Caco-2 (cell line): ENCODE measurements around the gene TMEM131L. TPM values are rescaled to one million over a fixed set of nuclear protein-coding genes. Genes with fewer than 3 reads are reported as not detected.

Experiments used
- BruUV-seq: library from RNA; stranded (reverse); fragments of 400-500 nt; replicated peaks from 2 replicates; lab custom pipeline; 2021; lab: Mats Ljungman, UMichigan
- CTCF ChIA-PET: fragments of 300-600 bp; sonication (Branson Sonifier 250); formaldehyde crosslinking; loops from one replicate; lab custom pipeline; 2022; ENCODE audit warnings: antibody characterized with exemption; lab: Charles Lee
- POLR2A ChIA-PET: fragments of 300-600 bp; sonication (Branson Sonifier 250); formaldehyde crosslinking; loops from one replicate; lab custom pipeline; 2022; ENCODE audit warnings: antibody characterized with exemption; lab: Charles Lee
- DNase-seq, 2 experiments: peaks; one replicate each; pipeline versions ENCODE4 v3.0.0 to v3.0.0-alpha.2; 2020 to 2022
- H3K27me3 ChIP-seq: replicated peaks from 2 replicates; pipeline ENCODE4 v1.6.0; 2011; ENCODE audit warnings: low read length; ENCODE audit not compliant: control insufficient read depth, insufficient read depth
- H3K36me3 ChIP-seq: 2 replicates; pipeline ENCODE4 v1.5.1; 2011; ENCODE audit warnings: low read length; ENCODE audit not compliant: control insufficient read depth, insufficient read depth
- H3K4me1 ChIP-seq: fragments of 250-450 bp; sonication (Bioruptor Pico); 2 replicates; pipeline ENCODE4 v1.5.1; 2020; ENCODE audit warnings: mild to moderate bottlenecking
- H3K4me3 ChIP-seq: 2 replicates; pipeline ENCODE4 v1.5.1; 2011; ENCODE audit warnings: low read depth, mild to moderate bottlenecking, control low read depth, low read length
- H3K9me3 ChIP-seq: fragments of 250-450 bp; sonication (Bioruptor Pico); 2 replicates; pipeline ENCODE4 v1.5.1; 2020; ENCODE audit warnings: mild to moderate bottlenecking, moderate library complexity
- H3K27ac Mint-ChIP-seq: one replicate; pipeline ENCODE4 v1.8.0; 2022; ENCODE audit warnings: mixed read lengths; ENCODE audit not compliant: unreplicated experiment
- H3K27me3 Mint-ChIP-seq: one replicate; pipeline ENCODE4 v1.8.0; 2022; ENCODE audit warnings: mixed read lengths; ENCODE audit not compliant: insufficient read depth, unreplicated experiment
- H3K36me3 Mint-ChIP-seq: one replicate; pipeline ENCODE4 v1.8.0; 2022; ENCODE audit warnings: mild to moderate bottlenecking, mixed read lengths; ENCODE audit not compliant: insufficient read depth, unreplicated experiment
- H3K4me1 Mint-ChIP-seq: one replicate; pipeline ENCODE4 v1.8.0; 2022; ENCODE audit warnings: low read depth, mixed read lengths; ENCODE audit not compliant: unreplicated experiment
- H3K4me3 Mint-ChIP-seq: one replicate; pipeline ENCODE4 v1.8.0; 2022; ENCODE audit warnings: mild to moderate bottlenecking, moderate library complexity, mixed read lengths; ENCODE audit not compliant: unreplicated experiment
- H3K9me3 Mint-ChIP-seq: one replicate; pipeline ENCODE4 v1.8.0; 2022; ENCODE audit warnings: mixed read lengths; ENCODE audit not compliant: unreplicated experiment
- CTCF ChIP-seq, 2 experiments: fragments of 200-600 bp in 1 of 2; IDR thresholded peaks; 1 replicate in 1 of 2; 2 replicates in 1 of 2; pipeline versions ENCODE4 v1.5.1 to v1.8.0; 2011 to 2022; ENCODE audit warnings: antibody characterized with exemption in 1 of 2, control low read depth in 1 of 2, inconsistent platforms in 1 of 2, low read depth in 1 of 2, low read length in 1 of 2, mild to moderate bottlenecking in 1 of 2, moderate library complexity in 1 of 2; ENCODE audit not compliant: insufficient read depth in 1 of 2, severe bottlenecking in 1 of 2, unreplicated experiment in 1 of 2
- intact Hi-C: fragments of 100-400 bp; cut with micrococcal nuclease; formaldehyde crosslinking; loops from one replicate; pipeline ENCODE4 v1.10.0; 2022; ENCODE audit not compliant: unreplicated experiment
- total RNA-seq: library from RNA; stranded (reverse); gene quantifications from 2 replicates; pipeline ENCODE4 v1.2.3, GENCODE V29; 2022

The TMEM131L gene
- total RNA-seq, 1 experiment from 2014 or later: 20.8 TPM

DNA sequence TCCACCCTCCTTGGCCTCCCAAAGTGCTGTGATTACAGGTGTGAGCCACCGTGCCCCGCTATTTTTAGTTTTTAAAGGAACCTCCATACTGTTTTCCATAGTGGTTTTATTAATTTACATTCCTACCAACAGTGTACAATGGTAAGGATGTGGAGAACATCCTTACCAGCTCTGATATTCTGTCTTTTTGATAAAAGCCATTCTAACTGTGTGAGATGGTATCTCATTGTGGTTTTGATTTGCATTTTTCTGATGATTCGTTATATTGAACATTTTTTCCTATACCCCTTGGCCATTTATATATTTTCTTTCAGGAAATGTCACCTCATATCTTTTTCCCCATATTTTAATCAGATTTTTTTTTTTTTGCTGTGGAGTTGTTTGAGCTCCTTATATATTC lies 203.7 kb downstream of the TMEM131L start:
- no peak overlapping the region for H3K27ac Mint-ChIP-seq
- BruUV-seq: no TSS peak
- Histone ChIP-seq H3K9me3 (0 out of 2 replicates have a peak, but pooled peaks cover 6% of the 10 kb centered on the region), H3K4me3 (no peak overlapping the region), H3K36me3 (no peaks in the 10 kb centered on the region), H3K27me3 (no peaks in the 10 kb centered on the region), H3K4me1 (peaks cover 16% of the 10 kb centered on the region)
- intact Hi-C loops: no loop called here
- peaks cover 16% of the 10 kb centered on the region for H3K9me3 Mint-ChIP-seq
- peaks cover 9% of the 10 kb centered on the region for H3K4me1 Mint-ChIP-seq
- H3K27me3 Mint-ChIP-seq: no peaks in the 10 kb centered on the region
- TF ChIP-seq CTCF (IDR thresholded peaks at IDR 0.05; ENCODE audit: insufficient read depth in 1 of 2, low read depth in 1 of 2, low read length in 1 of 2, severe bottlenecking in 1 of 2, unreplicated experiment in 1 of 2): no peak
- no peaks in the 10 kb centered on the region for H3K36me3 Mint-ChIP-seq
- ChIA-PET POLR2A (no interaction called here), CTCF (no interaction called here)
- H3K4me3 Mint-ChIP-seq: no peak overlapping the region
- DNase-seq: no peak

DNA sequence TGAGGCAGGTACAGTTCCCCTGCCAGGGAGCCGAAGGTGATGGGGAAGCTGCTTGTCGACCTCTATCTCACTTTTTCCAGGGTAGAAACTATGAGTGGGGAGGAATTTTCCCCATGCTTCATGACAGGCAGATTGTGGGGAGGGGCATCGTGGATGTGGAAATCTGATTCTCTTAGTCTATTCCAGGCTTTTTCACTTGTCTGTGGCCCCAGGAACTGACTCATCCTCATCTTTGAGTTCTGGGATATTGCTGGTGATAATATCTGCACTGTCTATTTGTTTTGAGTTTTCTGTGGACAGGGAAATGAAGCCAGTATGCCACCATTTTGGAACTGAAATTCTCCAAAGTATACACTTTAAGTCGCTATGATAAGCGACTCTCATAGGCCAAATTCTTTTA lies 210.3 kb downstream of the TMEM131L start:
- Mint-ChIP-seq H3K4me1 (no peaks in the 10 kb centered on the region), H3K27me3 (peaks cover 3% of the 10 kb centered on the region), H3K27ac (no peak overlapping the region), H3K9me3 (no peaks in the 10 kb centered on the region), H3K36me3 (no peaks in the 10 kb centered on the region), H3K4me3 (no peak overlapping the region)
- ChIA-PET CTCF (no interaction called here), POLR2A (no interaction called here)
- no peak overlapping the region for H3K4me3 ChIP-seq
- DNase-seq: no peak
- H3K36me3 ChIP-seq: no peaks in the 10 kb centered on the region
- no peaks in the 10 kb centered on the region for H3K4me1 ChIP-seq
- BruUV-seq: no TSS peak
- intact Hi-C loops: no loop called here
- 0 out of 2 replicates have a peak, but pooled peaks cover 3% of the 10 kb centered on the region for H3K9me3 ChIP-seq
- TF ChIP-seq CTCF (IDR thresholded peaks at IDR 0.05; ENCODE audit: insufficient read depth in 1 of 2, low read depth in 1 of 2, low read length in 1 of 2, severe bottlenecking in 1 of 2, unreplicated experiment in 1 of 2): no peak
- no peaks in the 10 kb centered on the region for H3K27me3 ChIP-seq

DNA sequence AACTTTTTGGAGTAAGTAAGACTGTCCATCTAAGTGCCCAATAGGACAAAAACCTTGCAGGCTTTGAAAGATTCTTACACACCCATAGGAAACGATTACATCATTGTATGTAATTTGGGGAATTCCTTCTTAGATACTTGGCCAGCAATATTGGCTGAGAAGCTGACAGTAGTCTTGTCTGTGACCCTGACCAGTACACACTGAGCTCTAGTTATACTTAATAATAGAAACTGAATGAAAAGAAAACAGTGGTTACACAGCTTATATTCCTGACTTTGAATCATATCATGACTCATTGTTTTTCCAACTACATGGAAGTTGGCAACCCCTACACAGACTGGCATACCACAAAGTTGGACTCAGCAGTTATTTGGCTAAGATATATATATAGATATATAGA lies 210.8 kb downstream of the TMEM131L start:
- H3K4me1 Mint-ChIP-seq: no peaks in the 10 kb centered on the region
- peaks cover 3% of the 10 kb centered on the region for H3K27me3 Mint-ChIP-seq
- H3K27ac Mint-ChIP-seq: no peak overlapping the region
- no peak for DNase-seq
- no peaks in the 10 kb centered on the region for H3K4me1 ChIP-seq
- no TSS peak for BruUV-seq
- H3K27me3 ChIP-seq: no peaks in the 10 kb centered on the region
- 0 out of 2 replicates have a peak, but pooled peaks cover 3% of the 10 kb centered on the region for H3K9me3 ChIP-seq
- H3K36me3 ChIP-seq: no peaks in the 10 kb centered on the region
- intact Hi-C loops: no loop called here
- CTCF ChIA-PET: no interaction called here
- H3K4me3 ChIP-seq: no peak overlapping the region
- H3K36me3 Mint-ChIP-seq: no peaks in the 10 kb centered on the region
- no peak overlapping the region for H3K4me3 Mint-ChIP-seq
- no peaks in the 10 kb centered on the region for H3K9me3 Mint-ChIP-seq
- TF ChIP-seq CTCF (IDR thresholded peaks at IDR 0.05; ENCODE audit: insufficient read depth in 1 of 2, low read depth in 1 of 2, low read length in 1 of 2, severe bottlenecking in 1 of 2, unreplicated experiment in 1 of 2): no peak
- POLR2A ChIA-PET: no interaction called here
